Stimulated activated CD8-positive, alpha-beta memory T cell treated with anti-CD3 and anti-CD28 coated beads, Interleukin-7, amount 100 ng/mL, for 1 hour (primary cell): ENCODE measurements around the gene PFKFB3.
"Not testable (repeated sequence)": the region's sequence is repeated elsewhere in the genome, so short reads cannot be mapped to it uniquely, and the experiment has no call there.

Experiments
- DNase-seq, 2 donors: peaks; one replicate each; pipeline ENCODE4 v3.0.0-alpha.2; 2020; ENCODE audit warnings: low read depth in 2 of 2

Gene PFKFB3

GRCh38 chr10:6202684-6203330, at the start of gene PFKFB3:
PFKFB3 (plus strand) TSS chr10:6202932; CDS start chr10:6203261, 329 bp downstream.
- peak; percentile 88 to 91 for DNase-seq

GRCh38 chr10:6153845-6154244, 48.9 kb upstream of the PFKFB3 start:
- no peak for DNase-seq

GRCh38 chr10:6154566-6154965, 48.2 kb upstream of the PFKFB3 start:
- DNase-seq: no peak

DNA sequence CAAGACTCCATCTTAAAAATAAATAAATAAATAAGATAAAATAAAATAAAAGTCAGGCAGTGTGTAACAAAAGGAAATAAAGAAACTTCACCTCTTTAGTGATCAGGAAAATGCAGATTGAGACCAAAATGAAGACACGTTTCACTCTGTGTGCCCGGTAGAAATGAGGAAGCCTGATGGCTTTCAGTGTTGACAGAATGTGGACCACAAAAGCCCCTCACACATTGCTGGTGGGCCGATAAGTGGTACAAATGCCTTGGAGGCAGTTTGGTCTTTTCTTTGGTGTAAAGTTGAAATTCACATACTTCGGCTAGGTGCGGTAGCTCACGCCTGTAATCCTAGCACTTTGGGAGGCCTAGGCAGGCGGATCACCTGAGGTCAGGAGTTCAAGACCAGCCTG, 44.5 kb upstream of the PFKFB3 start:
- DNase-seq: no peak

GRCh38 chr10:6161921-6162320, 40.8 kb upstream of the PFKFB3 start:
- no peak for DNase-seq

GRCh38 chr10:6162589-6163356, 40.0 kb upstream of the PFKFB3 start:
- no peak for DNase-seq

GRCh38 chr10:6163364-6164270, 39.1 kb upstream of the PFKFB3 start:
- peak; percentile 88 to 89 for DNase-seq

DNA sequence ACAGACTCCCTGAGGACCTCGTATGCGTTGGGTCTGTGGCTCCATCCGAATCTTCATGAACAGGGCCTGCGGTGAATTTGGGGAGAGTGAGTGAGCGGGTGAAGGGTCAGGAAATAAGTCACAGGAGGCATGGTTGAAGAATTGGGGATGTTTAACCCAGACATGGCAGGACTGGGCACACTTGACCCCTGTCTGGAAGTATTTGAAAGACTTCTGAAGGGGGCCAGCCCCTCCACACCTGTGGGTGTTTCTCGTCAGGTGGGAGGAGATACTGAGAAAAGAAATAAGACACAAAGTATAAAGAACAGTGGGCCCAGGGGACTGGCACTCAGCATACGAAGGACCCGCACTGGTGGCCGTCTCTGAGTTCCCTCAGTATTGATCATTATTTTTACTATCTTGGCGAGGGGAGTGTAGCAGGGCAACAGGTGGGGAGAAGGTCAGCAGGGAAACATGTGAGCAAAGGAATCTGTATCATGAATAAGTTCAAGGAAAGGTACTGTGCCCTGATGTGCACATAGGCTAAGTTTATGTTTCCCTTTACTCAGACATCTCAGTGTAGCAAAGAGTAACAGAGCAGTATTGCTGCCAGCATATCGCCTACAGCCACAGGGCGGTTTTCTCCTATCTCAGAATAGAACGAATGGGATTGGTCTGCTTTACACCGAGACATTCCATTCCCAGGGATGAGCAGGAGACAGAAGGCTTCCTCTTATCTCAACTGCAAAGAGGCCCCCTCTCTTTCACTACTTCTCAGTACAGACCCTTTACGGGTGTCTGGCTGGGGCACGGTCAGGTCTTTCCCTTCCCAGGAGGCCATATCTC, 38.2 kb upstream of the PFKFB3 start:
- DNase-seq: no peak

- DNase-seq: no peak
Measured at GRCh38 chr10:6165221-6165725, 37.5 kb upstream of the PFKFB3 start.

GRCh38 chr10:6165933-6166332, 36.8 kb upstream of the PFKFB3 start:
- not testable (repeated sequence) for DNase-seq

- no peak for DNase-seq
Measured at GRCh38 chr10:6167456-6167855, 35.3 kb upstream of the PFKFB3 start.

- DNase-seq: no peak
Measured at GRCh38 chr10:6168084-6168483, 34.6 kb upstream of the PFKFB3 start.

DNA sequence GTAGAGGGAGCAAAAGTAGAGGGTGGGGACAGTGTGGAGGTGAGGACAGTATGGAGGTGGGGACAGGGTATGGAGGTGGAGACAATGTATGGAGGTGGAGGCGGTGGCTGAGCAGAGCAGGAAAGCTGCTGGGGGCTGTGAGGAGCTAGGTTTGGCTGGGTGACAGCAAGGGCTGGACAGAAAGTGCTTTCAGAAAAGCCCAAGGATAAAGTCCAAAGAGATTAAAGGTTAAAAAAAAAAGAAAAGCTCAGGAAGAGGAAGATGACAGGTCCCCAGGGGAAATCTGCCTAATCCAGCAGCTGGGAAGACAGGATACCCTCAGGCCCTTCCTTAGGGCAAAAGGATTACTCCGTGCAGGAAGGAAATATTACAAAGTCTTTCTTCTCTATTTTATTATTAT, 32.1 kb upstream of the PFKFB3 start:
- DNase-seq: no peak

GRCh38 chr10:6171881-6172695, 30.6 kb upstream of the PFKFB3 start:
- DNase-seq: no peak

DNA sequence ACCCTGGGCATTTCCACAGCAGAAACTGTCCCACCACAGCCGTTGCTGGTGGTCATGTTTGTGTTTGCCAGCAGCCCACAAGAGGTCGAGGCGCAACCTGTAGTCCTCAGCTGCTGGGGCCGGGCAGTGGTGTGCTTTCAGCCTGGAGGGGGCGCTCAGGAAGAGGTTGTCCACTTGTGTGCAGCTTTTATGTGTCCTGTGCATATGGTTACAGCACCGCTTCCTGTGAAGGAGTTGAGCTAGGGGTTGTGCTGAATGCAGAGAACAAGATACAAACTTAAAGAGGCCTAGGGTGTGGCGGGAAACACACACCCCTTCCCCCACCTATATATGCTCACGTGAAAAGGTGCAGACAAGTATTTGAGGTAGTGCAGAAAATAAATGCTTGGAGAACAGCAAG, 29.5 kb upstream of the PFKFB3 start:
- peak in 1 of 2 donors; percentile 23 for DNase-seq

DNA sequence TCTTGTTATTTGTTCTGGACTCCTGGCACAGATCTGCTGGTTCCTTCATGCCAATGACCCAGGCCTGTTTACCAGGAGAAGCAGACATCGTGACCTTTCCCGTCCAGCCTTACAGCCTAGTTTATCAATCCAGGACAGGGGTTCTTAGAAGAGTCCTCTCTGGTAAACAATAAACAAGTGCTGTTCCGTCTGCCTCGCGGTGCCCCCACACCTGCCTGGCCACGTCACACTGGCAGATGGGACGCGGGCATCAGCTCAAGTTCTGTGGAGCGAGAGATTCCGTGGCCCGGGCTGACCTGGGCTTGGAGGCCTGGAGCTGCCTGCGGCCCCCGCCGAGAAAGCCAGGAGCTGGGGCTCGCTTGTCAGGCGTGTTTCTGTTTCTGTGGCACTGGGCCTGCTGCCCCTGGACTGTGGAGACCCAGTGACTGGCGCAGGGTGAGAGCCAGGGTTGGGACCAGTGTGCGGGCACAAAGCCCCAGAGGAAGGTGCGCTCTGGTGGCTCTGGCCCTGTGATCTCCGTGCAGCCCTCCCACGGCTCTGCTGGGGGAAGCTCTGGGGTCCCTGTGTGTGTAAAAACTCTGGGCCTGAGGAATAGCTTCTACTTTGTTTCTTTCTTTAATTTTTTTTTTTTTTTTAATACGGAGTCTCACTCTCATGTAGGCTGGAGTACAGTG, 28.4 kb upstream of the PFKFB3 start:
- DNase-seq: no peak

DNA sequence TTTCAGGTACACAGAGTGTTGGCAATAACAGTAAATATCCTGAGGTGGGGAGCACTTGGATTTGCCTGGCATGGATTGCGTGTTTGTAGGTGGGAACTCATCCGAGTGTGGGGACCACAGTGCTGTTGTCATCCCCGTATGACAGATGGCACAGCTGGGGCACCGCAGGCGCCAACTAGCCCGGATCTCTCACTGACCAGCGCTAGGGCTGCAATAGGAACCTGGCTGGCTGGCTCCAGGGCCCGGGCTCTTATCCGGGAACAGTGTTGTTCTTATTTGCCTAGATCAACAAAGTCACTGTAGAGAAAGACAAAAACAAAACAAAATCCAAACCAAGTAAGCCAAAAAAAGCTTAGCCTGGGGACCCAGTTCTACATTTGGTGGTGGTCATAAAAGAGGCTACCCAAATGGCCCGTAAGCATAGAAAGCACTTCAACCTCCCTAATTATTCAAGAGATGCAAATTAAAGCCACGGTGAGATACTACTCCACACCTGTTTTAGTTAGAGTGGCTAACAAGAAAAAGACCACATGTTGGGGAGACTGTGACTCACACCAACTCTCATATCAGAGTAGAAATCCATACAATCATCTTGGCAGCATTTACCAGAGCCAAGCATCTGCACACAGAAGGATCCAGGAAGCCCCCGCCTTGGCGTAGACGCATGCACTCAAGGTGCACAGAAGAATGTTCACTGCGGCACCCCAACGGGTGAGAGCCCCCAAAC, 27.2 kb upstream of the PFKFB3 start:
- DNase-seq: no peak

DNA sequence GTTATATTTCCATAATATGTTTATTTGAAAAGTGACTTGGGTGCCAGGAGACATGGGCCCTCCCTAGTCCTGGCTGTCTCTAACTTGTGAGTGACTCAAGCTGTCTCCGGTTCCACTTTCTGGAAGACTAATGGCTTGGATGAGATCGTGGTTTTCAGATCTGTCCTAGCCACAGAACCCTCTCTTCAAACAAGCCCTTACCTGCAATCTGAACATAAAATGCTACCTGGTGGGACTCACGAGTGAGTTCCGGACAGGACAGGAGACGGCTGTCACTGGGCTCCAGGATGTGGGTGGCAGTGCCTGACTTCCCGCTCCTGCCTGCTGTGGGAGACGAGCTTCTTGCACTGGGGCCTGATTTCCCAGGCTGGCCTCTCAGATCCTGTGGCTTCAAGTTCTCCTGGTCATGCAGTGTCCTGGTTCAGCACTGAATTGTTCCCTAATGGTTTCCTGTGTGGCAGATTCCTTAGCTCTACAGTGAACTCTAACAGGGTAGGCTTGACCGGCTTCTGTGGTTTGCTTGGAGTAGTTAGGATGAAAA, 26.0 kb upstream of the PFKFB3 start:
- DNase-seq: no peak

- no peak for DNase-seq
Measured at GRCh38 chr10:6177880-6178281, 24.9 kb upstream of the PFKFB3 start.
